Activated CD8-positive, alpha-beta memory T cell treated with anti-CD3 and anti-CD28 coated beads, Interleukin-2, amount 50 U/mL, for 4 hours (primary cell): Measurements from ENCODE around the gene TLN1.
A peak's percentile ranks its signal among the peaks of the same experiment; 100 is the strongest.

ENCODE experiments used
- DNase-seq: peaks from one replicate; pipeline ENCODE4 v3.0.0-alpha.2; 2020

Gene TLN1

GRCh38 chr9:35658137-35658967, 73.6 kb downstream of the TLN1 start, which contains the start of gene CCDC107:
TSS of gene CCDC107 (plus strand) at chr9:35658292. CDS start at chr9:35658380, 88 bp downstream.
- peak; percentile 83 for DNase-seq

GRCh38 chr9:35657546-35658136, 74.4 kb downstream of the TLN1 start, which contains the start of gene RMRP:
TSS of gene RMRP (minus strand) at chr9:35658019.
- DNase-seq = peak; percentile 91

GRCh38 chr9:35656831-35657545, 75.0 kb downstream of the TLN1 start:
- no peak for DNase-seq

- no peak for DNase-seq
Measured at GRCh38 chr9:35656348-35656747, 75.6 kb downstream of the TLN1 start.

- no peak for DNase-seq
Measured at GRCh38 chr9:35653611-35654010, 78.4 kb downstream of the TLN1 start.

GRCh38 chr9:35652829-35653209, 79.2 kb downstream of the TLN1 start:
- DNase-seq = no peak

GRCh38 chr9:35651956-35652828, 79.8 kb downstream of the TLN1 start:
- DNase-seq = no peak

GRCh38 chr9:35650341-35651158, 81.4 kb downstream of the TLN1 start, which contains the start of gene SIT1:
TSS of gene SIT1 (minus strand) at chr9:35650931. CDS start at chr9:35650853, 78 bp downstream.
- DNase-seq = no peak

GRCh38 chr9:35649431-35650340, 82.3 kb downstream of the TLN1 start:
- DNase-seq = no peak
